Stimulated activated CD4-positive, alpha-beta T cell treated with anti-CD3 and anti-CD28 coated beads, Interleukin-12 subunit alpha, Interleukin-12 subunit beta, amount 100 ng/mL, for 24 hours (primary cell): ENCODE results near the gene ACTR1B.
"Not testable (repeated sequence)": the region's sequence is repeated elsewhere in the genome, so short reads cannot be mapped to it uniquely, and the experiment has no call there.

ENCODE experiments used
- DNase-seq, 2 experiments: peaks; one replicate each; pipeline ENCODE4 v3.0.0-alpha.2; 2020; ENCODE audit warnings: low read depth in 2 of 2

The ACTR1B gene

GRCh38 chr2:97615746-97616145, 48.1 kb downstream of the ACTR1B start:
- DNase-seq: not testable (repeated sequence)

- not testable (repeated sequence) for DNase-seq
Observed at GRCh38 chr2:97611895-97612294, 51.9 kb downstream of the ACTR1B start.

- DNase-seq: not testable (repeated sequence)
Observed at GRCh38 chr2:97608745-97609144, 55.1 kb downstream of the ACTR1B start.
